ENCODE data around the gene L3MBTL3.

DNA sequence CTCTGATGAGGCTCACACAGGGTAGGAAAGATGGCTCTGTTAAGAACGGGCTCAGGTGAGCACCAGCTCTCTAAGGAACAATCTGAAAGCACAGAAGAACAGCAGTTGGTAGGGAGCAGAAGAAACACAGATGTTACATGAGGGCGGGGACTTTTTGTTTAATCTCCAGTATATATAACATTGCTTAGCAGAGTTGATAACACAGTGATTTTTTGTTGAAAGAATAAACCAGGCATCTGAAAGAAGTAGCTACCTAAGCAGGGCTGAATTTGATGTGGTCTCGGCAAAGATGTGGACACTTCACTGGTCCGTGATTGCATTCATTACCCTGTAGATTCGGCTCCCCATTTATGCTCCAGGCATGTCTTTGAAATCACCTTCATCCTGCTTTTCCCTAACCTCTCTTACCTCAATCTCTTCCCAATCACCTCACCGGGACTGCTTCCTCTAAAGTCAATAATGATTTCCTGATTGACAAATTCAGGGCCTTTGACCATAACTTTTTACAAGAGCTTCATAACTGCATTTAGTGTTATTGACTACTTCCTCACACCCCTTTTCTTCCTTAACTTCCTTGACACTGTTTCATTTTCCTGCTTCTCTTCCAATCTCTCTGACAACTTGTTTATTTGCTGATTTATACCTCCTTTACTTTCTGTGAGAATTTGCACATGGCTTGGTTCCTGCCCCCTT lies 170.0 kb downstream of the L3MBTL3 start:
- TF ChIP-seq, protein P1, sequence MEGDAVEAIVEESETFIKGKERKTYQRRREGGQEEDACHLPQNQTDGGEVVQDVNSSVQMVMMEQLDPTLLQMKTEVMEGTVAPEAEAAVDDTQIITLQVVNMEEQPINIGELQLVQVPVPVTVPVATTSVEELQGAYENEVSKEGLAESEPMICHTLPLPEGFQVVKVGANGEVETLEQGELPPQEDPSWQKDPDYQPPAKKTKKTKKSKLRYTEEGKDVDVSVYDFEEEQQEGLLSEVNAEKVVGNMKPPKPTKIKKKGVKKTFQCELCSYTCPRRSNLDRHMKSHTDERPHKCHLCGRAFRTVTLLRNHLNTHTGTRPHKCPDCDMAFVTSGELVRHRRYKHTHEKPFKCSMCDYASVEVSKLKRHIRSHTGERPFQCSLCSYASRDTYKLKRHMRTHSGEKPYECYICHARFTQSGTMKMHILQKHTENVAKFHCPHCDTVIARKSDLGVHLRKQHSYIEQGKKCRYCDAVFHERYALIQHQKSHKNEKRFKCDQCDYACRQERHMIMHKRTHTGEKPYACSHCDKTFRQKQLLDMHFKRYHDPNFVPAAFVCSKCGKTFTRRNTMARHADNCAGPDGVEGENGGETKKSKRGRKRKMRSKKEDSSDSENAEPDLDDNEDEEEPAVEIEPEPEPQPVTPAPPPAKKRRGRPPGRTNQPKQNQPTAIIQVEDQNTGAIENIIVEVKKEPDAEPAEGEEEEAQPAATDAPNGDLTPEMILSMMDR (IDR thresholded peaks at IDR 0.05), result no peak
- TF ChIP-seq EP300 (IDR thresholded peaks at IDR 0.05; ENCODE audit: low read depth), result no peak
- no peak for TF ChIP-seq POLR2AphosphoS5 (IDR thresholded peaks at IDR 0.05)

All from transverse colon (tissue), 4 donors.